ENCODE data around the gene KDM3B. TPM values are rescaled to one million over a fixed set of nuclear protein-coding genes. Genes with fewer than 3 reads are reported as not detected.

The KDM3B gene
- total and polyA plus RNA-seq, 12 donors, result 23.2 to 68.4 (median 49.4) TPM

DNA sequence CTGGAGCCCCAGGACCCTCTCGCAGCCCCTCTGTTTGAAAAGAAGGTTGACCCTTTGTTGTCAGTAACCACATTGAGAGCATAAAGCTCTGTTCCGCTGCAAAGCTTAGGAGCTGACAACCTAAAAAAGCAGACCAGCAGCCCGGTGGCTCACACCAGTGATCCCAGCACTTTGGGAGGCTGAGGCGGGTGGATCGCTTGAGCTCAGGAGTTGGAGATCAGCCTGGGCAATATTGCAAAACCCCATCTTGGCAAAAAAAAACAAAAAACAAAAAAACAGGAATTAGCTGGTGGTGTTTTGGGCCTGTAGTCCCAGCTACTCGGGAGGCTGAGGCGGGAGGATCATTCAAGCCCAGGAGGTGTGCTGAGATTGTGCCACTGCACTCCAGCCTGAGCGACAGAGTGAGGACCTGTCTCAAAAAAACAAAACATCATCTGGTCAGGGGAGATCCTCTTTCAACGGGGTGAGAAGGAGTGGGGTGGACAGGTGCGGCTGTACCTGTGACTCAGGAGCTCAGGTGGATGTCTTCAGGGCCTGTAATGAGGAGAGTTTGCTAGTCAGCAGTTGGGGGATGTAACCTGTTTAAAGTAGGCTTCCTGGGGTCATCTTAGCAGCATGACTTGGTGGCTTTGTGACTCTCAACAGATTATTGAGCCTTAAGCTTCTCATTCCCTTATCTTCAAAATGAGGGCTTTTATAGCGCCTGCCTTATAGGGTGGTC is 85.7 kb downstream of the KDM3B start:
- TF ChIP-seq POLR2A (IDR thresholded peaks at IDR 0.05) (no peak), CTCF (IDR thresholded peaks at IDR 0.05) (no peak)
- Histone ChIP-seq H3K36me3 (replicated peaks in 1 of 2) (peaks cover 0 to 32% of the 10 kb centered on the region in 2 donors), H3K4me1 (replicated peaks in 1 of 2) (peaks cover 6 to 17% of the 10 kb centered on the region in 2 donors), H3K4me3 (peak overlapping the region in 1 of 4 donors; percentile 63), H3K9me3 (replicated peaks in 1 of 3) (no peaks in the 10 kb centered on the region), H3K27me3 (no peaks in the 10 kb centered on the region), H3K27ac (no peak overlapping the region)
- intact Hi-C loops (cut with DNase I), result no loop called here
- DNase-seq, result no peak
- WGBS, 4 donors, result 75 to 84% (median 82%) methylated on average over 10 to 11 of the region's 11 CpGs

GRCh38 chr5:138438724-138439476 is 86.4 kb downstream of the KDM3B start, which contains the start of gene REEP2:
TSS of gene REEP2 (plus strand) at chr5:138439057. CDS start at chr5:138439209, 152 bp downstream.
- WGBS, 4 donors, result 0 to 5% (median 2%) methylated on average over 6 to 65 of the region's 65 CpGs
- Histone ChIP-seq H3K4me1 (replicated peaks in 1 of 2) (peaks cover 6 to 17% of the 10 kb centered on the region in 2 donors), H3K36me3 (replicated peaks in 1 of 2) (peaks cover 0 to 25% of the 10 kb centered on the region in 2 donors), H3K27me3 (no peaks in the 10 kb centered on the region), H3K27ac (peak within 1 kb of the TSS in 2 of 5 donors; percentile 11 to 16), H3K4me3 (peak within 1 kb of the TSS in 2 of 4 donors; percentile 16 to 63), H3K9me3 (replicated peaks in 1 of 3) (no peaks in the 10 kb centered on the region)
- TF ChIP-seq CTCF (IDR thresholded peaks at IDR 0.05) (peak in 1 of 6 experiments; percentile 23), POLR2A (IDR thresholded peaks at IDR 0.05) (no peak)
- peak in 3 of 7 donors; percentile 41 to 49 (median 42) for DNase-seq
- intact Hi-C loops (cut with DNase I), result no loop called here

DNA sequence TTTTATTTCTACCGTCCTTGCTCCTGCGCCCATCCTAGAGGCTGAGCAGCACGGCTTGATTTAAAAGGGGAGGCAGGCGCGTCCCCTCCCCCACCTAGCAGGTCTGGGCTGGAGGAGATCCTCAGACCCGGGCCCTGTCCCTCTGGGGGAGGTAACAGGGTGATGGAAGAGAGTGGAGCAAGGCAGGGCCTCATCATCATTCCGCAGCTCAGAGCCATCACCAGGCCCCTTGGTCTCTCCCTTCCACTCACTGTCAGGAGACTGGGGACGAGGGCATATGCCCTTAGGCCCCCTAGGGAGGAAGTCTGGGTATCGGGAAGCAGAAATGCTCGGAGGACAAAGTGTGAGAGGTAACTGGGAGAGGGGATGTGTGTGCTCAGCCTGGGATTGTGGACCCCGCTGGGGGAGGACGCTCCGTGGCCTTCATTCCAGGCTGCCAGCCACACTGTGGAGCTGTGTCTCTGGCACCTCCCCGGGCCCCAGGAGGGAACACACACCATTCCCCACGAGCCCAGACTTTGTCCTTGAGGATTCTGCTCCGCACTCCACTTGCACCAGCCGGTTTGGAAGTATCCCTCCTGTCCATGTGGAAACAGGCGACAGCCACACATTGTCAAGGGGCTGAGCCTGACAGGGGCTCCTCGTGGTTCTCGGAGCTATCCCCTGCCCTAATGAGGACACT is 87.1 kb downstream of the KDM3B start:
- peaks cover 0 to 17% of the 10 kb centered on the region in 2 donors for H3K36me3 ChIP-seq (replicated peaks in 1 of 2)
- intact Hi-C loops (cut with DNase I), result no loop called here
- peak overlapping the region in 1 of 4 donors; percentile 63 for H3K4me3 ChIP-seq
- TF ChIP-seq POLR2A (IDR thresholded peaks at IDR 0.05) (no peak), CTCF (IDR thresholded peaks at IDR 0.05) (no peak)
- peak overlapping the region in 1 of 5 donors; percentile 11 for H3K27ac ChIP-seq
- H3K27me3 ChIP-seq, result no peaks in the 10 kb centered on the region
- H3K9me3 ChIP-seq (replicated peaks in 1 of 3), result no peaks in the 10 kb centered on the region
- 32 to 38% (median 35%) methylated on average over 12 to 20 of the region's 20 CpGs for WGBS, 4 donors
- peaks cover 6 to 17% of the 10 kb centered on the region in 2 donors for H3K4me1 ChIP-seq (replicated peaks in 1 of 2)
- peak in 2 of 7 donors; percentile 39 to 41 for DNase-seq

Data from adrenal gland (tissue), 12 donors.